GM18519 (cell line): Measurements from ENCODE around the gene EMILIN1.
A peak's percentile ranks its signal among the peaks of the same experiment; 100 is the strongest.

Experiments used
- ATAC-seq: cut with Tn5 transposase; IDR thresholded peaks from one replicate; pipeline ENCODE4 v1.9.1; 2021; ENCODE audit warnings: mild to moderate bottlenecking, moderate library complexity; ENCODE audit not compliant: unreplicated experiment, low FRiP score

The EMILIN1 gene

GRCh38 chr2:27078267-27079194 lies at the start of gene EMILIN1:
Gene EMILIN1 (plus strand): TSS chr2:27078615. CDS start chr2:27079066, 451 bp downstream.
- ATAC-seq, result no peak

- no peak for ATAC-seq
These were observed 49.4 kb upstream of the EMILIN1 start for GRCh38 chr2:27029051-27029450.

GRCh38 chr2:27032495-27033252 lies 45.7 kb upstream of the EMILIN1 start, which contains the start of gene TMEM214:
Gene TMEM214 (plus strand): TSS chr2:27032965. CDS start chr2:27033016, 51 bp downstream.
- peak; percentile 75 for ATAC-seq

DNA sequence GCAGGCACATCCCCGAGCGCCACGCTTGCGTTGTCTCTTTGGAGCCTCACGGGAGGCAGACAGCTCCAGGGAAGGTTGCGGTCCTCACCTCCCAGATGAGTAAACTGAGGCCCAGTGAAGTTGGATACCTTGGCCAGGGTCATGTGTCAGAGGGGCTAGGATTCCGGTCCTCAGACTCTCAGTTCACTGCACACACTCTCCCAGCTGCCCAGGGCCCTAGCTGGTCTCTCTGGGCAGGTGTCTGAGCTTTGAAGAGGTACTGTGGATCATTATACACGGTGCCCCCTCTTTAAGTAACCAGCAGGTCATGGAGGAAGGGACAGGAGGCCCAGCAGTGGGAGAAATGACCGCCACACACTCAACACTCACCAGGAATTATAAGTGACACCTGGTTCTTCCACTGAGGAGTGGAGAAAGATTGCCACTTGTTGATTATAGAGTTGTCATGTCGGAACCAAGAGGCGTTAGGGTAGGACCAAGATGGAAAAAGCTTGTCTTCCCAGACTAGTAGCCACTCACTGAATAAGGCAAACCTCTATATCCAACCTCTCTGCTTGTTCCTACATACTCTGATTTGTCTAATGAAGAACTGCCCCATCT lies 45.1 kb upstream of the EMILIN1 start:
- no peak for ATAC-seq

DNA sequence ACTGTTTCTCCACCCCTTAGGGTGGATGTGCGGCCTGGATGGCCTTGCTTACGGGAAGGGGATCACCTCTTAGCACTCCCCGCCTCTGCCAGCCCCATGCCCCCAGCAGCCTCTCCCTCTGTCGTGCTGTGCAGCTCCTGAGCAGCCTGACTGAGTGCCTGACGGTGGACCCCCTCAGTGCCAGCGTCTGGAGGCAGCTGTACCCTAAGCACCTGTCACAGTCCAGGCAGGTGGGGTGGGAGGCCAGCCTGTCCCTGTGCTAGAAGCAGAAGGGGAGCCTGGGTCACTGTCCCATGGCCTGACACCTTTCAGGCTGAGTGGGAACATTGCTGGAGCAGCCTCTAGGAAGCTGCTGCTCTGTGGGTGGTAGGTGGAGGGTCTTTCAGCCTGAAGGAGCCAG lies 40.4 kb upstream of the EMILIN1 start:
- no peak for ATAC-seq

GRCh38 chr2:27038631-27039339 lies 39.6 kb upstream of the EMILIN1 start:
- ATAC-seq, result no peak

- no peak for ATAC-seq
These were observed 39.0 kb upstream of the EMILIN1 start for GRCh38 chr2:27039426-27039825.

- no peak for ATAC-seq
These were observed 38.5 kb upstream of the EMILIN1 start for GRCh38 chr2:27039871-27040270.

DNA sequence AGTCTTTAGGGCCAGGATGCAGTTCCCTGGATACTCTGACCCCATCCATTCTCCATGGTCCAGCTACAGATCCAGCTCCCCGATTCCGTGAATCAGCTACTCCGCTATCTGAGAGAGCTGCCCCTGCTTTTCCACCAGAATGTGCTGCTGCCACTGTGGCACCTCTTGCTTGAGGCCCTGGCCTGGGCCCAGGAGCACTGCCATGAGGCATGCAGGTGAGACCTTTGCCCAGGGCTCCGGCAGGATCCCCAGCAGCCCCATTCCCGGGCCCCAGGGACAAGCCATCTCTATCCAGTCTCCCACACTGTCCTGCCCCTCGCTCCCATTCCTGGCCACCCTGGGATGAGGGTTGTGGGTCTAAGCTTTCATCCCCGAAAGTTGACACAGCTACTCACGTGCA lies 38.1 kb upstream of the EMILIN1 start:
- ATAC-seq, result no peak

DNA sequence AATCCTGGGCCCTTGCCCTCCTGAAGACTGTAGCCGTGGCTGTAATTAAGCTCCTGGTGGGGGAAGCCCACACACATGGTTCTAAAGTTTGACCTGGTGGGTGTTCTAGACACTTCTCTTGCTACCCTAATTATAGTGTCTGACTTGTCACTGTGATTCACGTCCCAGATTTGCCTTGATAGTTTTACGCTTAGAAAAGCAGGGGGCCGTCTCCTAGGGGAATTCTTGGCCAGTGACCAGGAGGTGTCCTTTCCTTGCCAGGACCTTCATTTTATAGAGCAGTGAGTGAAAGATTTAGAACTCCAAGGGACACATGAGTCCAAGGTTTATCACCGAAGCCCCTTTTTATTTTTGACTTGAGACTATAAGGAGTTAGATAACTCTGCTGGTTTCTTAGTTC lies 36.7 kb upstream of the EMILIN1 start:
- no peak for ATAC-seq

DNA sequence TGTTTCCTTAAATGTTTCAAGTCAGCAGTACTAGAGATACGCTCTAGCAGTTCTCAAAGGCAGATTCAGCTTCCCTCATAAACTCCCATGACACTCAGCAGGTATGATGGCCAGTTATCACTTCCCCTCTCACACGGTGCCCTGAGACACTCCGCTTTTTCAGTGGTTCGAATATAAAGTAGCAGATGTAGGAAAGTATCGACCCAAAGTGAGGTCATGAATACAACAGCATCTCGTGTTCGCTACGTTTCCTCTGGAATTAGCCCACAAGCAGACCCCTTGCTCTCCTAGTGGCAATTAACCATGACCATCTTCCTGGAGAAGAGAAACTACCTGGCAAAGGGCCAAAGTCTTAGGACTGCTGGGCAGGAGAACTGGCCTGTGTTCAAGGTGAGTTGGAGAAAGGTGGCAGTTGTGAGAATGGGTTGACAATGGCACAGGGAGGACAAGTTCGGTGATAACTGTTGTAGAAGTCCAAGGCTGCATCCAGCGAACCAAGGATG lies 36.2 kb upstream of the EMILIN1 start:
- no peak for ATAC-seq

- no peak for ATAC-seq
These were observed 35.3 kb upstream of the EMILIN1 start for GRCh38 chr2:27042985-27043634.

DNA sequence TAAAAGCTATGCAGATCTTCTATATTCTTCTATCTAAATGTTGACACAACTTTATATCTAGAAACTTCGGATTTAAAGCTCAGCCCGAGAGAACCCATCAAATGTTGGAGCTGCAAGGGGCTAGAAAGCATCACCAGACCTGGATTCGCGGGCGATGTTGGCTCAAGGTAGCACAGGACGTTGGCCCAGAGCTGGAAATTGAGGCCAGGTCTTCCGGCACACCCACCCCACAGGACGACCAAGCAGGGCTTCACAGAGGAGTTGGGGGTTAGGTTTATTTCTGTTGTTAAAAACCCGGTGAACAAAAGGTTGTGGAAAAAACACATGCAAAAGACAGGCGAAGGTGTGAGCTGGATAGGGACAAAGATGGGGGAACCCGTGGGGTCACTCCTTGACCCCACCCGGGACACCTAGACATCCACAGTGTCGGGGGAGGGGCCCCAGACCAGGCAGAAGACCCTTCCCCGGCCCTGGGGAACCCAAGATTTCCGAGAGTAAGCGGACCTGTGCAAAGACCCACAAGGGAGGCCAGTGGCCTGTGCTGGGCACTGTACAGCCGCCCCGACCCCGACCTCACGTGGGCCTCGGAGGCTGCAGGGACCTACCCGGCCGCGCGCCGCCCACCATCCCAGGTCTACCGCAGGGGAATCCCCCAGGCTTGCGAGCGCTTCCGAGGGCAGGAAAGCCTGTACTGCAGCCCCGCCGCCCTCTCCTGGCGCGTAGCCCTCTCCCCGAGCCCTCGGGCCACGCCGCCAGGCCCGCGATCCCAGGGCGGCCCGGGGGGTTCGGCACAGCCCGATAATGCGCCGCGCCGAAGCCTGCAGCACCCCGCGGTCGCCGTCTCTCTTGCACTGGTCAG lies 28.8 kb upstream of the EMILIN1 start:
- ATAC-seq, result no peak

GRCh38 chr2:27050281-27050995 lies 28.0 kb upstream of the EMILIN1 start:
- peak; percentile 34 for ATAC-seq

- peak; percentile 36 for ATAC-seq
These were observed 27.2 kb upstream of the EMILIN1 start, which contains the start of gene AGBL5 for GRCh38 chr2:27050996-27051901. Gene AGBL5 (plus strand): TSS chr2:27051668. CDS start chr2:27052959, 1,291 bp downstream.

GRCh38 chr2:27051902-27052645 lies 26.3 kb upstream of the EMILIN1 start:
- no peak for ATAC-seq
